ENCODE data around the gene TRPC3.

Gene TRPC3

GRCh38 chr4:121950680-121951520 is 960 bp downstream of the TRPC3 start:
- H3K4me3 ChIP-seq (replicated peaks; ENCODE audit: insufficient read depth, low read length): peak overlapping the region; percentile 45
- H3K27ac ChIP-seq (replicated peaks): no peak overlapping the region
- TF ChIP-seq POLR2AphosphoS5 (IDR thresholded peaks at IDR 0.05; ENCODE audit: low read depth) (no peak), REST (IDR thresholded peaks at IDR 0.05; ENCODE audit: insufficient replicate concordance, low read depth) (no peak), CTCF (IDR thresholded peaks at IDR 0.05; ENCODE audit: insufficient read depth, low read length) (no peak), GABPA (IDR thresholded peaks at IDR 0.05; ENCODE audit: low read depth) (no peak), SPI1 (IDR thresholded peaks at IDR 0.05; ENCODE audit: borderline replicate concordance, low read depth) (no peak)
- no peak for DNase-seq (ENCODE audit: low read depth in 1 of 2, low spot score in 1 of 2)
- peaks cover 42% of the 10 kb centered on the region for H3K27me3 ChIP-seq (ENCODE audit: insufficient read depth, poor library complexity, severe bottlenecking)

GRCh38 chr4:121950212-121950679 is 1.6 kb downstream of the TRPC3 start:
- Histone ChIP-seq H3K4me3 (replicated peaks; ENCODE audit: insufficient read depth, low read length) (peak overlapping the region; percentile 45), H3K27ac (replicated peaks) (no peak overlapping the region), H3K27me3 (ENCODE audit: insufficient read depth, poor library complexity, severe bottlenecking) (peaks cover 42% of the 10 kb centered on the region)
- peak; percentile 10 for TF ChIP-seq CTCF (IDR thresholded peaks at IDR 0.05; ENCODE audit: insufficient read depth, low read length)
- no peak for TF ChIP-seq GABPA (IDR thresholded peaks at IDR 0.05; ENCODE audit: low read depth)
- DNase-seq (ENCODE audit: low read depth in 1 of 2, low spot score in 1 of 2): peak; percentile 11 to 57

- Histone ChIP-seq H3K4me3 (replicated peaks; ENCODE audit: insufficient read depth, low read length) (no peak overlapping the region), H3K27me3 (ENCODE audit: insufficient read depth, poor library complexity, severe bottlenecking) (peaks cover 24% of the 10 kb centered on the region), H3K27ac (replicated peaks) (no peak overlapping the region)
- TF ChIP-seq SPI1 (IDR thresholded peaks at IDR 0.05; ENCODE audit: borderline replicate concordance, low read depth) (no peak), POLR2AphosphoS5 (IDR thresholded peaks at IDR 0.05; ENCODE audit: low read depth) (no peak), GABPA (IDR thresholded peaks at IDR 0.05; ENCODE audit: low read depth) (no peak), CTCF (IDR thresholded peaks at IDR 0.05; ENCODE audit: insufficient read depth, low read length) (no peak), REST (IDR thresholded peaks at IDR 0.05; ENCODE audit: insufficient replicate concordance, low read depth) (no peak)
- DNase-seq (ENCODE audit: low read depth in 1 of 2, low spot score in 1 of 2): no peak
Observed at GRCh38 chr4:121946644-121947043, 5.2 kb downstream of the TRPC3 start.

Measured in HL-60 (cell line).